K562 (cell line): ENCODE measurements around the gene ITGB2. TPM values are rescaled to one million over a fixed set of nuclear protein-coding genes. Genes with fewer than 3 reads are reported as not detected.

Experiments used
- CREB3 ChIP-seq: fragments of 450-650 bp; conservative IDR thresholded peaks from 2 replicates; pipeline ENCODE4 v1.6.1; 2016; ENCODE audit warnings: missing genetic modification characterization, low read depth, mild to moderate bottlenecking, missing compliant biosample characterization, moderate library complexity
- E2F3 ChIP-seq: fragments of 250-450 bp; sonication (Bioruptor Pico); IDR thresholded peaks from 2 replicates; pipeline ENCODE4 v1.4.0; 2020; ENCODE audit warnings: mild to moderate bottlenecking
- HDAC3 ChIP-seq: fragments of 450-650 bp; IDR thresholded peaks from 2 replicates; pipeline ENCODE4 v1.6.1; 2018; ENCODE audit warnings: borderline replicate concordance, mild to moderate bottlenecking, moderate library complexity; ENCODE audit not compliant: partially characterized antibody
- ILK ChIP-seq: fragments of 450-650 bp; IDR thresholded peaks from 2 replicates; pipeline ENCODE4 v1.6.1; 2016; ENCODE audit warnings: missing genetic modification characterization, low read depth, mild to moderate bottlenecking, missing compliant biosample characterization, moderate library complexity, borderline replicate concordance
- MAX ChIP-seq: sonication (generic); formaldehyde crosslinking; IDR thresholded peaks from 2 replicates; pipeline ENCODE4 v1.9.0; 2022; ENCODE audit warnings: mild to moderate bottlenecking, missing genetic modification reagents
- MAZ ChIP-seq, 2 experiments: fragments of 450-650 bp in 1 of 2; sonication (generic) in 1 of 2; formaldehyde crosslinking; IDR thresholded peaks in 1 of 2; conservative IDR thresholded peaks in 1 of 2; 2 replicates each; pipeline versions ENCODE4 v1.4.0 to v1.5.0; 2020; ENCODE audit warnings: mild to moderate bottlenecking in 1 of 2, missing genetic modification reagents in 1 of 2
- NBN ChIP-seq: fragments of 450-650 bp; IDR thresholded peaks from 2 replicates; pipeline ENCODE4 v1.6.1; 2016; ENCODE audit warnings: low read depth, mild to moderate bottlenecking
- RBM14 ChIP-seq: fragments of 200-400 bp; formaldehyde crosslinking; IDR thresholded peaks from 2 replicates; pipeline ENCODE4 v1.6.1; 2018; ENCODE audit warnings: low read depth, mild to moderate bottlenecking, low read length, moderate library complexity, borderline replicate concordance; ENCODE audit not compliant: insufficient read depth
- SRSF3 ChIP-seq: fragments of 200-400 bp; formaldehyde crosslinking; IDR thresholded peaks from 2 replicates; pipeline ENCODE4 v1.6.1; 2016; ENCODE audit warnings: mild to moderate bottlenecking, low read length, moderate library complexity; ENCODE audit not compliant: insufficient read depth
- USF1 ChIP-seq: sonication (generic); formaldehyde crosslinking; IDR thresholded peaks from 2 replicates; pipeline ENCODE4 v1.9.0; 2022; ENCODE audit warnings: mild to moderate bottlenecking, missing genetic modification reagents
- ZBTB40 ChIP-seq, 2 experiments: fragments of 450-650 bp in 1 of 2; sonication (generic) in 1 of 2; formaldehyde crosslinking in 1 of 2; IDR thresholded peaks; 2 replicates each; pipeline versions ENCODE4 v1.7.1 to v1.9.0; 2016 to 2022; ENCODE audit warnings: inconsistent platforms in 1 of 2, mild to moderate bottlenecking in 1 of 2, missing genetic modification reagents in 1 of 2
- ZBTB7A ChIP-seq: IDR thresholded peaks from 2 replicates; pipeline ENCODE4 v1.6.1; 2011; ENCODE audit warnings: low read depth, mild to moderate bottlenecking, low read length, moderate library complexity, borderline replicate concordance; ENCODE audit not compliant: control insufficient read depth
- ZNF253 ChIP-seq: fragments of 250-450 bp; sonication (Bioruptor Pico); conservative IDR thresholded peaks from 2 replicates; pipeline ENCODE4 v1.6.1; 2021; ENCODE audit warnings: mild to moderate bottlenecking
- polyA plus RNA-seq, 8 experiments: library from polyadenylated mRNA; depleted of rRNA in 4 of 8; stranded (reverse) in 5 of 8; unstranded in 3 of 8; fragments of >200 nt; fragmentation: Nextera tagmentation in 2 of 8; fragmentation: Illumina TruSeq in 1 of 8; extraction: Ambion mirVana in 2 of 8; extraction: Trizol in 1 of 8; gene quantifications; 2 replicates each; pipeline versions ENCODE4 v1.2.1 to v1.2.3, GENCODE V29; 2011 to 2014; ENCODE audit warnings: inconsistent platforms in 1 of 8, missing spikeins in 1 of 8
- total RNA-seq, 7 experiments: library from RNA; depleted of rRNA in 6 of 7; stranded (reverse); fragments of >200 nt in 6 of 7; fragmentation: Illumina TruSeq in 2 of 7; extraction: Trizol in 2 of 7; gene quantifications; 2 replicates each; pipeline versions ENCODE4 v1.2.1 to v1.2.3, GENCODE V29; 2011 to 2021; ENCODE audit warnings: low replicate concordance in 1 of 7

Gene ITGB2
- total and polyA plus RNA-seq, 9 of the 15 experiments (the other 6 are each of a cell fraction or from before 2014, with no cell fraction given) = 0.07 to 1.3 (median 0.51) TPM; not detected in 2

- TF ChIP-seq ZBTB7A = no peak
- 0 out of 2 replicates have a peak, but pooled peaks have one; percentile 80 for TF ChIP-seq RBM14
- peak; percentile 71; the same call in 1 of the 2 replicates for TF ChIP-seq CREB3 (tag)
- TF ChIP-seq USF1 (CRISPR knock-in tag) = peak; percentile 76
- no peak for TF ChIP-seq ILK (tag)
- TF ChIP-seq ZBTB40 (IDR thresholded peaks at IDR 0.05) = peak; percentile 58
- no peak for TF ChIP-seq ZBTB40 (CRISPR knock-in tag; IDR thresholded peaks at IDR 0.05)
- no peak for TF ChIP-seq ZNF253 (CRISPR knock-in tag)
- TF ChIP-seq NBN = no peak
- TF ChIP-seq SRSF3 = no peak
- no peak for TF ChIP-seq HDAC3
- TF ChIP-seq MAX (CRISPR knock-in tag) = peak; percentile 40; the same call in 1 of the 2 replicates
- TF ChIP-seq MAZ (CRISPR knock-in tag; conservative IDR thresholded peaks at IDR 0.05 in 1 of 2, IDR thresholded peaks at IDR 0.05 in 1 of 2) = peak in 1 of 2 experiments; percentile 53; a peak in 2 of 4 replicates
- TF ChIP-seq E2F3 (CRISPR knock-in tag) = no peak; the same call in 1 of the 2 replicates
These were observed 66.9 kb downstream of the ITGB2 start (continued) for GRCh38 chr21:44853601-44854390.
